Lower lobe of right lung (tissue), 2 donors: ENCODE results near the gene MED22. TPM values are rescaled to one million over a fixed set of nuclear protein-coding genes. Genes with fewer than 3 reads are reported as not detected.
A peak's percentile ranks its signal among the peaks of the same experiment; 100 is the strongest.

Experiments
- ATAC-seq, 2 donors: fragments of 200-7000 bp; cut with Tn5 transposase; one replicate each; pipeline ENCODE4 v1.9.1; 2020 to 2022; ENCODE audit warnings: mild to moderate bottlenecking in 2 of 2, moderate library complexity in 2 of 2
- DNase-seq: peaks from one replicate; pipeline ENCODE4 v3.0.0-alpha.2; 2020
- H3K27ac ChIP-seq: fragments of 200-600 bp; one replicate; pipeline ENCODE4 v1.8.0; 2022
- H3K27me3 ChIP-seq: fragments of 200-600 bp; one replicate; pipeline ENCODE4 v1.8.0; 2022; ENCODE audit warnings: low read depth
- H3K36me3 ChIP-seq: fragments of 200-600 bp; one replicate; pipeline ENCODE4 v1.8.0; 2022; ENCODE audit warnings: mild to moderate bottlenecking
- H3K4me1 ChIP-seq: fragments of 200-600 bp; one replicate; pipeline ENCODE4 v1.8.0; 2022
- H3K4me3 ChIP-seq: fragments of 200-600 bp; one replicate; pipeline ENCODE4 v1.8.0; 2022; ENCODE audit warnings: mild to moderate bottlenecking
- H3K9me3 ChIP-seq: fragments of 200-600 bp; one replicate; pipeline ENCODE4 v1.8.0; 2022
- CTCF ChIP-seq: fragments of 200-600 bp; IDR thresholded peaks from one replicate; pipeline ENCODE4 v1.8.0; 2022; ENCODE audit warnings: antibody characterized with exemption, mild to moderate bottlenecking
- intact Hi-C: fragments of 100-400 bp; cut with DNase I; formaldehyde crosslinking; loops from one replicate; pipeline ENCODE4 v1.11.0; 2022
- total RNA-seq: library from RNA; stranded (reverse); fragmentation: NEBNext Ultra II Directional; extraction: Animal tissue kit (Norgen Biotek cat#: 25700); gene quantifications from one replicate; pipeline ENCODE4 v1.2.1, GENCODE V29; 2021
- donor health status: DM: no; HTN: yes; CAD: no; lungs with severe emphysema.

MED22 gene
- total RNA-seq, 1 donor from 2014 or later, result 24.4 TPM

DNA sequence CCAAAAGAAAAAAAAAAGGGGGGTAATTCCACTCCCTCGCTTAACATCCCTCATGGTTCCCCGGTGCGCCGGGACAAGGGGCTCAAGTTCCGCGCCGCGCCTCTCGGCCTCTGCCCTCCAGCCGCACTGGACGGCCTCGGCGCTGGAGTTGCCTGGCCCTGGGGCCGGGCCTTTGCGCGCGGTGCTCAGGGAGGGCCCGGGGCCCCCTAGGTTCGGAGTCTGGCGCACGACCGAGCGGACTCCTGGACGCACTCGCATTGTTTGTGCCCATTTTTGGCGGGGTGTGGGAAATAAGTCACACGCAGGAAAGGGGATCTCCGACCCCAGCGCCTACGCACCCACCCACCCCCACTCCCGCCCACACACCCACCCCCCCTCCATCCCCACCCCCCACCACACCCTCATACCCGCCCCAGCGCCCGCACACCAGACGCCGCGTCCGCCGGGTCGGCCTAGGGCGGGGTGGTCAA lies 381 bp downstream of the MED22 start:
- Histone ChIP-seq H3K4me3 (peak overlapping the region; percentile 93), H3K27me3 (no peaks in the 10 kb centered on the region), H3K27ac (peak overlapping the region; percentile 92), H3K36me3 (peaks cover 75% of the 10 kb centered on the region), H3K4me1 (peaks cover 30% of the 10 kb centered on the region), H3K9me3 (no peaks in the 10 kb centered on the region)
- DNase-seq (peak; percentile 59), ATAC-seq (peak; percentile 77 to 79)
- TF ChIP-seq CTCF, result no peak
- intact Hi-C loops, result no loop called here

GRCh38 chr9:133346021-133346785 lies 1.7 kb downstream of the MED22 start:
- H3K9me3 ChIP-seq, result no peaks in the 10 kb centered on the region
- peak; percentile 49 for DNase-seq
- peak overlapping the region; percentile 93 for H3K4me3 ChIP-seq
- ATAC-seq, result no peak
- H3K36me3 ChIP-seq, result peaks cover 75% of the 10 kb centered on the region
- no peaks in the 10 kb centered on the region for H3K27me3 ChIP-seq
- TF ChIP-seq CTCF, result no peak
- H3K27ac ChIP-seq, result peak overlapping the region; percentile 92
- intact Hi-C loops, result no loop called here
- H3K4me1 ChIP-seq, result peaks cover 41% of the 10 kb centered on the region

DNA sequence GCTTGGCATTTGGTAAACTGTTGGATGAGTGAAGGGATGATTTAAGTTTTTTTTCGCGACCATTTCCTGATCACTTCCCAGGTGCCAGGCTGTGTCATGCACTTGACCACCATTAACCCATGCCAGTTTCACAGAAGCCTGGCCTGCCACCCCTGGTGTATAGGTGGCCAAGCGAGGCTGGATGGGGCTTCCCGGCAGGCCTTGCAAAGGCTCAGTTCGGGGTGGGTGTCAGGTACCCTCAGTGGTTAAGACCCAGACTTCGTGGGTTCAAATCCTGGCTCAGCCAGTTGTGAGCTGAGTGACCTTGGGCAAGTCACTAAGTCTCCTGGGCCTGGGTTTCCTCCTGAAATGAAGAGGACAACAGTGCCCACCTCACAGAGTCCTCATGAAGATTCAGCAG lies 2.3 kb downstream of the MED22 start:
- Histone ChIP-seq H3K27me3 (no peaks in the 10 kb centered on the region), H3K4me3 (no peak overlapping the region), H3K4me1 (peaks cover 47% of the 10 kb centered on the region), H3K36me3 (peaks cover 75% of the 10 kb centered on the region), H3K9me3 (no peaks in the 10 kb centered on the region), H3K27ac (no peak overlapping the region)
- no peak for TF ChIP-seq CTCF
- DNase-seq (no peak), ATAC-seq (no peak)
- intact Hi-C loops, result no loop called here

GRCh38 chr9:133344979-133345378 lies 3.0 kb downstream of the MED22 start:
- H3K27me3 ChIP-seq, result no peaks in the 10 kb centered on the region
- H3K4me1 ChIP-seq, result peaks cover 44% of the 10 kb centered on the region
- no peak for DNase-seq
- H3K9me3 ChIP-seq, result no peaks in the 10 kb centered on the region
- no peak for TF ChIP-seq CTCF
- no peak overlapping the region for H3K4me3 ChIP-seq
- intact Hi-C loops, result no loop called here
- no peak for ATAC-seq
- H3K36me3 ChIP-seq, result peaks cover 75% of the 10 kb centered on the region
- H3K27ac ChIP-seq, result no peak overlapping the region

DNA sequence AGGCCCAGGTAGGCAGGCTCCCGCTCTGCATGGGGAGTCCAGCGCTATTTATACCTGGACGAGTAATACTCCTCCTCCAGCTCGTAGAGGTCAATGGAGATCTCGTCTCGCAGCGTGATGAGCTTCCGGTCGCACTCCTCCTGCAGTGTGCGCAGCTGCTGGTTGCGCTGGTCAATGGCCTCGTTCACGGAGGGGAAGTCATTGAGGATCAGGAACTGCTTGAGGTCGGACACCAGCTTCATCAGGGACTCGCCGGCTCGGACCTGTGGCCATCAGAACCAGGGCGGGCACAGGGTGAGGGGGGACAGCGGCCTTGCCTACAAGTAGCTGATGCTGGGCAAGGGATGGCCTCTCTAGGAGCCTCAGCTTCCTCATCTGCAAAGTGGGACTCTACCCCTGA lies 3.9 kb downstream of the MED22 start:
- Histone ChIP-seq H3K9me3 (no peaks in the 10 kb centered on the region), H3K27me3 (no peaks in the 10 kb centered on the region), H3K36me3 (peaks cover 75% of the 10 kb centered on the region), H3K4me3 (no peak overlapping the region), H3K27ac (no peak overlapping the region), H3K4me1 (peaks cover 35% of the 10 kb centered on the region)
- ATAC-seq, result no peak
- intact Hi-C loops, result no loop called here
- no peak for TF ChIP-seq CTCF
- DNase-seq, result peak; percentile 31
